ENCODE results near the gene FTCDNL1.

Gene FTCDNL1

GRCh38 chr2:199850718-199851500 lies at the start of gene FTCDNL1:
Gene FTCDNL1, minus strand, starts transcription at chr2:199851192. Its CDS starts 2,230 bp downstream, at chr2:199848962.
- peak within 1 kb of the TSS; percentile 74 for H3K4me3 ChIP-seq (ENCODE audit: low read length)
- peak; percentile 51 for DNase-seq (ENCODE audit: low read depth)
- peak; percentile 74 for TF ChIP-seq CTCF (conservative IDR thresholded peaks at IDR 0.05; ENCODE audit: low read length)

GRCh38 chr2:199896617-199897016 lies 45.6 kb upstream of the FTCDNL1 start:
- no peak for DNase-seq (ENCODE audit: low read depth)
- no peak for TF ChIP-seq CTCF (conservative IDR thresholded peaks at IDR 0.05; ENCODE audit: low read length)
- no peak overlapping the region for H3K4me3 ChIP-seq (ENCODE audit: low read length)

GRCh38 chr2:199895406-199895805 lies 44.4 kb upstream of the FTCDNL1 start:
- H3K4me3 ChIP-seq (ENCODE audit: low read length) = no peak overlapping the region
- TF ChIP-seq CTCF (conservative IDR thresholded peaks at IDR 0.05; ENCODE audit: low read length) = no peak
- peak; percentile 51 for DNase-seq (ENCODE audit: low read depth)

- no peak overlapping the region for H3K4me3 ChIP-seq (ENCODE audit: low read length)
- DNase-seq (ENCODE audit: low read depth) = no peak
- no peak for TF ChIP-seq CTCF (conservative IDR thresholded peaks at IDR 0.05; ENCODE audit: low read length)
These were observed 32.7 kb upstream of the FTCDNL1 start for GRCh38 chr2:199883474-199884212.

GRCh38 chr2:199882667-199883066 lies 31.7 kb upstream of the FTCDNL1 start:
- H3K4me3 ChIP-seq (ENCODE audit: low read length) = no peak overlapping the region
- no peak for DNase-seq (ENCODE audit: low read depth)
- no peak for TF ChIP-seq CTCF (conservative IDR thresholded peaks at IDR 0.05; ENCODE audit: low read length)

- TF ChIP-seq CTCF (conservative IDR thresholded peaks at IDR 0.05; ENCODE audit: low read length) = no peak
- peak; percentile 55 for DNase-seq (ENCODE audit: low read depth)
- no peak overlapping the region for H3K4me3 ChIP-seq (ENCODE audit: low read length)
These were observed 24.4 kb upstream of the FTCDNL1 start for GRCh38 chr2:199875400-199875799.

GRCh38 chr2:199874209-199874608 lies 23.2 kb upstream of the FTCDNL1 start:
- no peak for DNase-seq (ENCODE audit: low read depth)
- H3K4me3 ChIP-seq (ENCODE audit: low read length) = no peak overlapping the region
- TF ChIP-seq CTCF (conservative IDR thresholded peaks at IDR 0.05; ENCODE audit: low read length) = no peak
